NCI-H146 (cell line): Measurements from ENCODE around the gene PTPN20.
A peak's percentile ranks its signal among the peaks of the same experiment; 100 is the strongest.

Experiments used
- DNase-seq: peaks from one replicate; lab custom pipeline; 2025; lab: John Stamatoyannopoulos, UW

The PTPN20 gene

GRCh38 chr10:47021850-47022249 is 110.6 kb downstream of the PTPN20 start:
- no peak for DNase-seq

- DNase-seq, result no peak
These were observed 111.3 kb downstream of the PTPN20 start for GRCh38 chr10:47022311-47023131.

GRCh38 chr10:47023237-47024045 is 112.2 kb downstream of the PTPN20 start:
- no peak for DNase-seq

GRCh38 chr10:47024046-47024322 is 112.8 kb downstream of the PTPN20 start:
- DNase-seq, result no peak

- DNase-seq, result peak; percentile 32
These were observed 113.4 kb downstream of the PTPN20 start for GRCh38 chr10:47024399-47025252.

- DNase-seq, result no peak
These were observed 114.0 kb downstream of the PTPN20 start for GRCh38 chr10:47025253-47025539.

GRCh38 chr10:47025540-47026300 is 114.5 kb downstream of the PTPN20 start:
- no peak for DNase-seq

GRCh38 chr10:47026301-47027107 is 115.3 kb downstream of the PTPN20 start:
- no peak for DNase-seq

GRCh38 chr10:47027108-47027783 is 116.0 kb downstream of the PTPN20 start:
- DNase-seq, result no peak

GRCh38 chr10:47027784-47028260 is 116.6 kb downstream of the PTPN20 start:
- DNase-seq, result no peak

- no peak for DNase-seq
These were observed 117.2 kb downstream of the PTPN20 start for GRCh38 chr10:47028466-47028865.

- DNase-seq, result no peak
These were observed 118.2 kb downstream of the PTPN20 start for GRCh38 chr10:47029181-47030009.

GRCh38 chr10:47030191-47030703 is 119.0 kb downstream of the PTPN20 start:
- no peak for DNase-seq

- DNase-seq, result no peak
These were observed 120.1 kb downstream of the PTPN20 start for GRCh38 chr10:47031211-47031900.

- DNase-seq, result no peak
These were observed 120.8 kb downstream of the PTPN20 start for GRCh38 chr10:47031901-47032465.

GRCh38 chr10:47033081-47033480 is 121.9 kb downstream of the PTPN20 start:
- DNase-seq, result no peak

- DNase-seq, result no peak
These were observed 122.5 kb downstream of the PTPN20 start for GRCh38 chr10:47033541-47034270.
